ENCODE measurements around the gene LUM. TPM values are rescaled to one million over a fixed set of nuclear protein-coding genes. Genes with fewer than 3 reads are reported as not detected.

LUM gene
- total RNA-seq, 4 donors from 2014 or later, result 30.0 to 138 (median 38.0) TPM

- Histone ChIP-seq H3K36me3 (peaks cover 0 to 3% (median 0%) of the 10 kb centered on the region in 3 donors), H3K27ac (no peak overlapping the region), H3K4me3 (no peak overlapping the region), H3K9me3 (no peaks in the 10 kb centered on the region), H3K4me1 (peaks cover 5 to 42% (median 11%) of the 10 kb centered on the region in 4 donors), H3K27me3 (no peaks in the 10 kb centered on the region)
- DNase-seq (ENCODE audit: low spot score in 2 of 2), result no peak
- TF ChIP-seq CTCF (IDR thresholded peaks at IDR 0.05), result no peak
- no peak for TF ChIP-seq EP300 (IDR thresholded peaks at IDR 0.05)
- WGBS, 2 donors, result 67 to 68% methylated on average over 3 of the region's 3 CpGs
Observed at GRCh38 chr12:91143206-91143605, 31.9 kb upstream of the LUM start.

GRCh38 chr12:91142221-91142631 is 30.9 kb upstream of the LUM start:
- Histone ChIP-seq H3K27ac (peak overlapping the region in 1 of 4 donors; percentile 4), H3K4me3 (no peak overlapping the region), H3K4me1 (peaks cover 5 to 50% (median 11%) of the 10 kb centered on the region in 4 donors), H3K27me3 (no peaks in the 10 kb centered on the region), H3K36me3 (no peaks in the 10 kb centered on the region), H3K9me3 (no peaks in the 10 kb centered on the region)
- WGBS, 2 donors, result 40 to 45% methylated on average over 3 of the region's 3 CpGs
- TF ChIP-seq EP300 (IDR thresholded peaks at IDR 0.05), result no peak
- no peak for DNase-seq (ENCODE audit: low spot score in 2 of 2)

- Histone ChIP-seq H3K4me1 (peaks cover 5 to 50% (median 11%) of the 10 kb centered on the region in 4 donors), H3K36me3 (no peaks in the 10 kb centered on the region), H3K27ac (peak overlapping the region in 3 of 4 donors; percentile 41 to 77 (median 70)), H3K9me3 (no peaks in the 10 kb centered on the region), H3K4me3 (no peak overlapping the region), H3K27me3 (no peaks in the 10 kb centered on the region)
- peak in 1 of 2 donors; percentile 54 for DNase-seq (ENCODE audit: low spot score in 2 of 2)
- 33 to 38% methylated on average over 1 of the region's 1 CpG for WGBS, 2 donors
- TF ChIP-seq EP300 (IDR thresholded peaks at IDR 0.05), result peak in 1 of 2 donors; percentile 63
- no peak for TF ChIP-seq CTCF (IDR thresholded peaks at IDR 0.05)
Observed at GRCh38 chr12:91140026-91140931, 29.0 kb upstream of the LUM start.

- 41 to 48% methylated on average over 2 of the region's 2 CpGs for WGBS, 2 donors
- Histone ChIP-seq H3K4me1 (peaks cover 5 to 50% (median 11%) of the 10 kb centered on the region in 4 donors), H3K4me3 (no peak overlapping the region), H3K36me3 (no peaks in the 10 kb centered on the region), H3K27ac (peak overlapping the region in 3 of 4 donors; percentile 17 to 77 (median 70)), H3K9me3 (no peaks in the 10 kb centered on the region), H3K27me3 (no peaks in the 10 kb centered on the region)
- no peak for DNase-seq (ENCODE audit: low spot score in 2 of 2)
- TF ChIP-seq EP300 (IDR thresholded peaks at IDR 0.05), result no peak
- TF ChIP-seq POLR2A (IDR thresholded peaks at IDR 0.05), result no peak
- no peak for TF ChIP-seq CTCF (IDR thresholded peaks at IDR 0.05)
Observed at GRCh38 chr12:91139286-91139685, 28.0 kb upstream of the LUM start.

- H3K4me3 ChIP-seq, result no peak overlapping the region
- 32 to 48% methylated on average over 1 of the region's 1 CpG for WGBS, 2 donors
- no peak for DNase-seq (ENCODE audit: low spot score in 2 of 2)
- H3K4me1 ChIP-seq, result peaks cover 5 to 50% (median 11%) of the 10 kb centered on the region in 4 donors
- H3K36me3 ChIP-seq, result no peaks in the 10 kb centered on the region
- TF ChIP-seq CTCF (IDR thresholded peaks at IDR 0.05) (no peak), POLR2A (IDR thresholded peaks at IDR 0.05) (no peak), EP300 (IDR thresholded peaks at IDR 0.05) (no peak)
- H3K27ac ChIP-seq, result peak overlapping the region in 3 of 4 donors; percentile 31 to 77 (median 70)
- H3K9me3 ChIP-seq, result no peaks in the 10 kb centered on the region
- H3K27me3 ChIP-seq, result no peaks in the 10 kb centered on the region
Observed at GRCh38 chr12:91138337-91138920, 27.1 kb upstream of the LUM start.
